ENCODE results near the gene RGPD8. TPM values are rescaled to one million over a fixed set of nuclear protein-coding genes. Genes with fewer than 3 reads are reported as not detected.
A peak's percentile ranks its signal among the peaks of the same experiment; 100 is the strongest.
"Not testable (repeated sequence)": the region's sequence is repeated elsewhere in the genome, so short reads cannot be mapped to it uniquely, and the experiment has no call there.

Gene RGPD8
- 10 to 100 TPM in 1 of 4 donors, 1 to 10 TPM in 3; 3.5 to 17.7 (median 6.6) TPM for total RNA-seq

DNA sequence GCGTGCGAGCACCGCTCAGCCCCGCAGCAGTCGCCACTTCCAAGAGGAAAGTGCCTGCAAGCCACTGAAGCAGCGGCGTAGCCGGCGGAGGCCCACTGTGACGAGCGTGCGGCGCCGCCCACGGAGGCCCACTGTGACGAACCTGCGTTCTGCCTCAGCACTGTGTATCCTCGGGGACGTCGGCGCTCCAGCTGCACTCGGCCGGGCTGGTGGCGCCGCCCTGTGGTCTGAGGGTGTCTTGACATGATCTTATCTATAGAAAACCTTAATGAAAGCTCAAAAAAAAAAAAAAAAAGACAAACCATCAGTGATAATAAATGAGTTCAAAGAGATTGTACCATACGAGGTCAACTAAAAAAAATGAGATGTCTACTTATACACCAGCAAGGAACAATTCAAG lies at the start of gene RGPD8:
Gene RGPD8, minus strand, starts transcription at position 166 of the 400 bp plus-strand sequence. CDS start 192 bp downstream, outside the sequence.
- Histone ChIP-seq H3K27ac (peak within 1 kb of the TSS; percentile 70 to 91 (median 88)), H3K4me1 (peaks cover 0 to 28% (median 9%) of the 10 kb centered on the region in 3 donors), H3K4me3 (peak within 1 kb of the TSS; percentile 47 to 71 (median 58)), H3K27me3 (peaks cover 0 to 14% (median 0%) of the 10 kb centered on the region in 4 donors)
- H3K36me3 ChIP-seq; DNase-seq; H3K9me3 ChIP-seq; intact Hi-C loops (cut with DNase I): not testable (repeated sequence)
- 0% methylated on average over 1 of the region's 26 CpGs for WGBS, 2 donors
- TF ChIP-seq, protein P1, sequence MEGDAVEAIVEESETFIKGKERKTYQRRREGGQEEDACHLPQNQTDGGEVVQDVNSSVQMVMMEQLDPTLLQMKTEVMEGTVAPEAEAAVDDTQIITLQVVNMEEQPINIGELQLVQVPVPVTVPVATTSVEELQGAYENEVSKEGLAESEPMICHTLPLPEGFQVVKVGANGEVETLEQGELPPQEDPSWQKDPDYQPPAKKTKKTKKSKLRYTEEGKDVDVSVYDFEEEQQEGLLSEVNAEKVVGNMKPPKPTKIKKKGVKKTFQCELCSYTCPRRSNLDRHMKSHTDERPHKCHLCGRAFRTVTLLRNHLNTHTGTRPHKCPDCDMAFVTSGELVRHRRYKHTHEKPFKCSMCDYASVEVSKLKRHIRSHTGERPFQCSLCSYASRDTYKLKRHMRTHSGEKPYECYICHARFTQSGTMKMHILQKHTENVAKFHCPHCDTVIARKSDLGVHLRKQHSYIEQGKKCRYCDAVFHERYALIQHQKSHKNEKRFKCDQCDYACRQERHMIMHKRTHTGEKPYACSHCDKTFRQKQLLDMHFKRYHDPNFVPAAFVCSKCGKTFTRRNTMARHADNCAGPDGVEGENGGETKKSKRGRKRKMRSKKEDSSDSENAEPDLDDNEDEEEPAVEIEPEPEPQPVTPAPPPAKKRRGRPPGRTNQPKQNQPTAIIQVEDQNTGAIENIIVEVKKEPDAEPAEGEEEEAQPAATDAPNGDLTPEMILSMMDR (IDR thresholded peaks at IDR 0.05), result peak; percentile 33 to 69 (median 50)
- TF ChIP-seq POLR2A (IDR thresholded peaks at IDR 0.05), result peak in 1 of 4 donors; percentile 29

DNA sequence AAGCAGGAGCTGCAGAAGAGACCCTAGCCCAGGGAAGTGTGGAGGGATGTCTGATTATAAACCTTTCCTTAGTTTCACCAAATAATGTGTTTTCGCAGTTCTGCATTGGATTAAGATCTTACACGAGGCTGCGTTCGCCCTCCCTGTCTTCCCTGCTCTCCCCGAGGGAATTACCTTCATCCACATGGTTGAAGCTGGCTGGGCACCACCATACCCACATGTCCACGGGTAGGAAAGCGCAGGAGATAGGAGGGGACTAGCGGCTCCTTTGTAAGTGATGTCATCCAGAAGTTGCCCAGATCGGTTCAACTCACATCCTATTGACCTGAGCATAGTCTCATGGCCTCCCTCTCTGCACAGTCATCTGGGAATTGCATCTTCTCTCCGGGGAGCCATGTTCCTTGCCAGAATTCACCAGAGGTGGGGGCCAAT lies 49.6 kb upstream of the RGPD8 start:
- Histone ChIP-seq H3K9me3 (no peaks in the 10 kb centered on the region), H3K4me3 (peak overlapping the region; percentile 80 to 91 (median 88)), H3K36me3 (peaks cover 0 to 16% (median 0%) of the 10 kb centered on the region in 3 donors), H3K27me3 (no peaks in the 10 kb centered on the region), H3K27ac (peak overlapping the region; percentile 92 to 95 (median 95)), H3K4me1 (peaks cover 10 to 36% (median 15%) of the 10 kb centered on the region in 3 donors)
- WGBS, 2 donors, result 0 to 3% methylated on average over 5 to 9 of the region's 10 CpGs
- intact Hi-C loops (cut with DNase I), result no loop called here
- TF ChIP-seq POLR2A (IDR thresholded peaks at IDR 0.05), result no peak
- TF ChIP-seq, protein P1 (IDR thresholded peaks at IDR 0.05), result no peak
- DNase-seq, result no peak

DNA sequence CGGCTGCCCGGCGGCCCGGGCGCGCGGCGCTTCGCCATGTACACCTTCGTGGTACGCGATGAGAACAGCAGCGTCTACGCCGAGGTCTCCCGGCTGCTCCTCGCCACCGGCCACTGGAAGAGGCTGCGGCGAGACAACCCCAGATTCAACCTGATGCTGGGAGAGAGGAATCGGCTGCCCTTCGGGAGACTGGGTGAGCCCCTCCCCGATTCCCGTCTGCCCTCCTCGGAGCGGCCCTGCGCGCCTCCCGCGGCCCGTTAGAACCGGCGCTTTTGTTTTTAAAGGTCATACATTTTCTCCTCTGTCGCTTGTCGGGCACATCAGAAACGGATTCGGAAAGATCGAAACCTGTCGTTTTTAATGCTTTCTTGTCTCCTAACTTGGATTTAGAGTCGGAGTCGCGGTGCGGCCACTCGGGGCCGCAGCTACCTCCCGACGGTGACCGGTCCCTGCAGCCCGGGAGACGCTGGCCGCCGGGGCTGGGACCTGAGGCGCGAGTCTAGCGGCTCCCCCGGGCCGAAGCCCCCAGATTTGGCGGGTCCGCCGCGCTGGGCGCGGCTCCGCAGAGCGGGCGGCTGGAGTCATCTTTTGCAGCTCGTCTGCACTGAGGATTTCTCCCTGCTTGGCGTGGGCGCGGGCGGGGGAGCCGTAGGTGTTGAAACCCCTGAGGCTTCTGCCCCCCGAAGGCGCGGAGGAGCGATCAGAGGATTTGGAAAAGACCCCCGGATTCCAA lies 49.0 kb upstream of the RGPD8 start:
- Histone ChIP-seq H3K27me3 (no peaks in the 10 kb centered on the region), H3K4me3 (peak overlapping the region; percentile 80 to 91 (median 88)), H3K4me1 (peaks cover 10 to 33% (median 15%) of the 10 kb centered on the region in 3 donors), H3K36me3 (peaks cover 0 to 10% (median 0%) of the 10 kb centered on the region in 3 donors), H3K27ac (peak overlapping the region; percentile 92 to 95 (median 95)), H3K9me3 (no peaks in the 10 kb centered on the region)
- no peak for DNase-seq
- TF ChIP-seq POLR2A (IDR thresholded peaks at IDR 0.05), result no peak
- TF ChIP-seq, protein P1 (IDR thresholded peaks at IDR 0.05), result no peak
- intact Hi-C loops (cut with DNase I), result no loop called here
- WGBS, 2 donors, result 1% methylated on average over 22 to 29 of the region's 77 CpGs

DNA sequence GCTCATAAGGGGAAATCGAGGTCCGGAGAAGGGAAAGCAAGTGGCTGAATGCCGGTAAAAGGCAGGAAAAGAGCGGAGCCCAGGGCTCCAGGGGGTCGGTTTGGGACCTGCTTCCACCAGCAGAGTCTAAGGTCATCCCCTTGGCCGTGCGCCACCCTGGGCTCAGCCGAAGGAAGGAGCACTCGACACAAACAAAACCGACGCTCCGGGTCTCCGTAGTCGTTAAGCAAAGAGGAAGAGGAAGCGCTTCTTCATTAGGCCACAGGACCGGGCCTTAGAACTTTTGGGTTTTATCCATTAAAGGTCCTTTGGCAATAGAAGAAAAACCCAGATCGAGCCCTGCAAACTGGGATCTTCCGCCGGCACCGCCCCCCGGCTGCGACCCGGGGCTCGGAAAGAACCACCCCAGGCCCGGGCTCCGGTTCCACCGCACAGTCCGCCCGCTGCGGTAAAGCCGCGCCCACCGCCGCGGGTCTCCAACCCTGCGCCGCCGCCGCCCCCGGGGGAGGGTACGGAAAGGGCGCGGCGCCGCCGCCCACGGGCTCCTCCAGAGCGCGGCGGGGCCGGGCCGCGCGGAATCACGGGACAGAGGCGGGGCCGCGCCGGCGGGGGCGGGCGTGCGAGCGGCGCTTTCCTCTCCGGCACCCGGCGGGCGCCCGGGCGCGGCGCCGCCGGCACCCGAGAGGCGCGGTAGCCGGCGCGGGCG lies 48.2 kb upstream of the RGPD8 start, which contains the start of gene TTL:
Gene TTL, plus strand, starts transcription at position 629 of the 706 bp plus-strand sequence. CDS start 189 bp downstream, outside the sequence.
- peak within 1 kb of the TSS; percentile 92 to 95 (median 95) for H3K27ac ChIP-seq
- peak within 1 kb of the TSS; percentile 80 to 91 (median 88) for H3K4me3 ChIP-seq
- DNase-seq, result peak; percentile 4
- intact Hi-C loops (cut with DNase I), result no loop called here
- peaks cover 10 to 33% (median 15%) of the 10 kb centered on the region in 3 donors for H3K4me1 ChIP-seq
- H3K27me3 ChIP-seq, result no peaks in the 10 kb centered on the region
- TF ChIP-seq, protein P1 (IDR thresholded peaks at IDR 0.05), result peak in 1 of 6 experiments; percentile 12
- no peak for TF ChIP-seq POLR2A (IDR thresholded peaks at IDR 0.05)
- 0 to 2% methylated on average over 3 to 16 of the region's 82 CpGs for WGBS, 2 donors
- H3K9me3 ChIP-seq, result no peaks in the 10 kb centered on the region
- peaks cover 0 to 9% (median 0%) of the 10 kb centered on the region in 3 donors for H3K36me3 ChIP-seq
